C4-2B (cell line): ENCODE results near the gene ARAP1.

Experiments
- H3K27ac ChIP-seq: fragments of 450-650 bp; 2 replicates; pipeline ENCODE4 v1.5.1; 2017
- CTCF ChIP-seq: fragments of 450-650 bp; conservative IDR thresholded peaks from 2 replicates; pipeline ENCODE4 v1.5.1; 2017; ENCODE audit warnings: mild to moderate bottlenecking
- ZFX ChIP-seq: fragments of 450-650 bp; IDR thresholded peaks from 2 replicates; pipeline ENCODE4 v1.6.1; 2017

ARAP1 gene

GRCh38 chr11:72758690-72759389 lies 6.6 kb upstream of the ARAP1 start:
- H3K27ac ChIP-seq: no peak overlapping the region
- TF ChIP-seq CTCF: no peak
- TF ChIP-seq ZFX: no peak

- TF ChIP-seq CTCF (no peak), ZFX (no peak)
- H3K27ac ChIP-seq: no peak overlapping the region
Observed at GRCh38 chr11:72758304-72758689, 6.1 kb upstream of the ARAP1 start.

GRCh38 chr11:72755713-72756285 lies 3.6 kb upstream of the ARAP1 start:
- no peak overlapping the region for H3K27ac ChIP-seq
- TF ChIP-seq CTCF: no peak
- no peak for TF ChIP-seq ZFX

GRCh38 chr11:72754544-72755155 lies 2.4 kb upstream of the ARAP1 start:
- TF ChIP-seq ZFX (no peak), CTCF (no peak)
- no peak overlapping the region for H3K27ac ChIP-seq

GRCh38 chr11:72754149-72754543 lies 1.9 kb upstream of the ARAP1 start:
- no peak for TF ChIP-seq CTCF
- TF ChIP-seq ZFX: no peak
- H3K27ac ChIP-seq: no peak overlapping the region

- no peak overlapping the region; the same call in 1 of the 2 replicates for H3K27ac ChIP-seq
Observed at GRCh38 chr11:72753341-72754148, 1.3 kb upstream of the ARAP1 start.

More at GRCh38 chr11:72753341-72754148, 1.3 kb upstream of the ARAP1 start:
- TF ChIP-seq CTCF (no peak), ZFX (no peak)
